Ishikawa (cell line): ENCODE data around the gene ERGIC2.

Source experiments
- CEBPB ChIP-seq: IDR thresholded peaks from 2 replicates; pipeline ENCODE4 v1.6.1; 2012
- EGR1 ChIP-seq: IDR thresholded peaks from 2 replicates; pipeline ENCODE4 v1.6.1; 2012
- EP300 ChIP-seq: IDR thresholded peaks from 2 replicates; pipeline ENCODE4 v1.6.1; 2012; ENCODE audit warnings: borderline replicate concordance
- FOXM1 ChIP-seq: IDR thresholded peaks from 2 replicates; pipeline ENCODE4 v1.6.1; 2012; ENCODE audit warnings: low read depth, borderline replicate concordance
- MAX ChIP-seq: IDR thresholded peaks from 2 replicates; pipeline ENCODE4 v1.6.1; 2012
- NFIC ChIP-seq: IDR thresholded peaks from 2 replicates; pipeline ENCODE4 v1.6.1; 2012
- RAD21 ChIP-seq: IDR thresholded peaks from 2 replicates; pipeline ENCODE4 v1.6.1; 2012; ENCODE audit warnings: low read depth
- REST ChIP-seq: IDR thresholded peaks from 2 replicates; pipeline ENCODE4 v1.6.1; 2012; ENCODE audit warnings: low read depth, mild to moderate bottlenecking
- TAF1 ChIP-seq: IDR thresholded peaks from 2 replicates; pipeline ENCODE4 v1.6.1; 2012; ENCODE audit warnings: low read depth, mild to moderate bottlenecking
- TEAD4 ChIP-seq: IDR thresholded peaks from 2 replicates; pipeline ENCODE4 v1.6.1; 2012
- USF1 ChIP-seq: IDR thresholded peaks from 2 replicates; pipeline ENCODE4 v1.6.1; 2012
- YY1 ChIP-seq: IDR thresholded peaks from 2 replicates; pipeline ENCODE4 v1.6.1; 2012; ENCODE audit warnings: low read depth
- ZBTB7A ChIP-seq: IDR thresholded peaks from 2 replicates; pipeline ENCODE4 v1.6.1; 2012; ENCODE audit warnings: low read depth

- no peak for TF ChIP-seq RAD21
- TF ChIP-seq EP300, result no peak
- TF ChIP-seq TAF1, result no peak
- TF ChIP-seq REST, result no peak
- TF ChIP-seq YY1, result no peak
- TF ChIP-seq EGR1, result no peak
- no peak for TF ChIP-seq NFIC
- no peak for TF ChIP-seq MAX
- no peak for TF ChIP-seq ZBTB7A
- TF ChIP-seq CEBPB, result no peak
- TF ChIP-seq USF1, result no peak
- no peak for TF ChIP-seq FOXM1
- no peak for TF ChIP-seq TEAD4
These were observed 8.4 kb upstream of the ERGIC2 start for GRCh38 chr12:29389295-29389919.
